Renal pelvis (tissue), 4 donors: ENCODE results near the gene LDLRAD3. TPM values are rescaled to one million over a fixed set of nuclear protein-coding genes. Genes with fewer than 3 reads are reported as not detected.
"Not testable (repeated sequence)": the region's sequence is repeated elsewhere in the genome, so short reads cannot be mapped to it uniquely, and the experiment has no call there.

Experiments
- DNase-seq: peaks from one replicate; pipeline ENCODE4 v3.0.0-alpha.2; 2013
- polyA plus RNA-seq, 3 donors: library from polyadenylated mRNA; unstranded; fragments of 120-200 nt; gene quantifications; one replicate each; pipeline ENCODE4 v1.2.1, GENCODE V29; 2013; ENCODE audit not compliant: insufficient read length in 3 of 3

Gene LDLRAD3
- polyA plus RNA-seq, 3 donors, result 23.1 to 24.7 (median 23.5) TPM

DNA sequence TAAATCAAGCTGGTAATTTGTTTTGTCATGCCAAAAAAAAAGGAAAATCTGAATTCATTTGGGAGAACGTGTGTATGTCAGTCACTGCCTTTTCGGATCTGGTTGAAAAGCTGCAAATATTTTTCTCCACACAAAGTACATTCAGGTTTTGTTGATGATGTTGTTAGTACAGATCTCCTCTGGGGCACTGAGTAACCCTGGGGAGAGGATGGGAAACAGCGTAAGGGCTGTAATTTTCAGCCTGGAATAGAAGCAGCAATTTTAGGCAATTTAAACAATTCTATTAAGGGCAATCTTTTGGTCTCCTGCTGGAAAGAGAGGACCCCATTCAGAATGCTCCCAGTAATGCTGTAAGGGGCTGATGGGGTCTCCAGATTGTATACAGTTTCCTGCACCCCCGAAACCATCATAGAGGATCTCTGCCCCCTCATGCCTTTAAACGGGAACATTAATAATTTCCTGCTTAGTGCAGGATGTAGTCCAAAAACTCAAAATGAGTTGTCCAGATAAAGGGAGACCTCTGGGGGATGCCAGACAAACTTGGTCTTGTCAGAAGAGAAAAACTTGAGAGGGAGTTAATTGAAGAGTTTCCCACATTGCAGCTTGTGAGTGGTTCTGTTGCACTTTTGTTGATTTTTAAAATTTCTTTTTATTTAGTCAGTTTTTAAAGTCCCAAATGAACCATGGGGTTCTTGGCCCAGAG, 213.1 kb downstream of the LDLRAD3 start:
- DNase-seq, result no peak

- DNase-seq, result no peak
Observed at GRCh38 chr11:36160091-36160490, 216.2 kb downstream of the LDLRAD3 start.

DNA sequence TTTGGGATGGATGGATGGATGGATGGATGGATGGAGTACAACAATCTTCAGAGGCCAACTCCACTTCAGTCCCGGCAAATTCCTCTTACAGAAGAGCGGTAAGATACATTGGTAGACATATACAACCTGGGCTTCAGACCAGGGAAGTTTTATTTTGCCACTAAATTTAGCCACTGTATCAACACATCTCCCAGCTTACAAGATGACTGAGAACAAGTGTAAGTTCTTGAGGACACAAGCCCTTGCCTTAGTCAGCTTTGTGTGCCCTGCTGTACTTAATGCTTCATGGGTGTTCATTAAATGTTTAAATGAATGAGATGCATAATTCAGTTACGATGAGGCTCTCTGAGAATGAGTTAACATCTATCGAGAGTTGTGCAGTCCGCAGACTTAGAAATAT, 217.7 kb downstream of the LDLRAD3 start:
- DNase-seq, result no peak

GRCh38 chr11:36162006-36162882, 218.4 kb downstream of the LDLRAD3 start:
- DNase-seq, result no peak

DNA sequence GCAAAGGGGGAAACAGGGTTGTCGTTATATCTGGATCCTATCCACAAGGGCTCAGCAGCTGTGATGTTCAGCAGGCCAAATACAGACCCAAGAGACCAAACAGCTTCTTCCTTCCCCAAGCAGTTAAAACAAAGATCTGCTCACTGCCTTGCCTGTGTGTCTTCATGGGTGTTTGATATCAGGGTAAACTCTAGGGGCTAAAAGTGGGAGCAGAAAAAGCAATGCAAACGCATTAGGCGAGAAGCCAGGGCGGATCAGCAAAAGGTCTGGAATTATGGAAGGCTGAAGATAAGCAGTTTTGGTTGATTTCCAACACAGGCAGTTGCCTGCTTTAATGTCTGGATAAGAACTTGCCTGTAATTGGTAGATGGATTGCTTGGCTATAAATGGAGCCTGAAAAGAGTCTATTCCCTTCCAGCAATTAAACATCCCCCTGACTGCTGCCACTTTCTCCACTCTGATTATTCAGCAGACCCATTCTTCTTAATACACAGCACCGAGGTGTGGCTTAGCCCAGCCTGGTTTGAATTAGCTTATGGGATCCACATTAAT, 219.1 kb downstream of the LDLRAD3 start:
- DNase-seq, result peak; percentile 53

DNA sequence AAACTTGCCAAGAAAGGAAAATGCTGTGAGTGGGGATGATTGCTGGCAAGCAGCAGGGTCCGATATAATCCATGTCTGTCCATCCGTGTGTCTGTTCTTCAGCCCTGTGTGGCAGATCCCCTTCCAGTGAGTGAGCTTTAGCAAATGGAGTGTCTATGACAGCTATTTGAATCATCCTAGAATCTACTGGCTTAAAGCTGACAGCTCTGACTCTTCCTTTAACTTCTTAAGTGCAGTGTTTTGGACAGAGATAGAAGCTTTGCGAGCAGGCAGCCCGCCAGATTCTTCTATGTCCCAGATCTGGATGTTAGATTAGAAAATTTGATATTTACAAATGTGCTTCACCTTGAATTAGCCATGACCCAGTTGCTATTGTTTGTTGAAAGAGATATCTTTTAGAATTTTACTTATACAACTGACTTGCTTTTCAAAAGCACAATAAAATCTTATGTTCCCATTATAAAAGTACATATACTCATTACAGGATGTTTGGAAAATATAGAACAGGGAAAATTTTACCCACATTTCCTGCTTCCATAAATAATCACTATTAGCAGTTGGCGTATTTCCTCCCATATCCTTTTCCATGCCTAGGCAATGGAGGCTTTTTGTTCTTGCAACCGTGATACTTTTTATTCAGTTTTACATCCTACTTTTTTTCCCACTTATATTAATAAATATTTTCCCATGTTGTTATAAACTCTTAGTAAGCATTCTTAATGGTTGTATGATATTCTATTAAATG, 220.8 kb downstream of the LDLRAD3 start:
- DNase-seq, result no peak

DNA sequence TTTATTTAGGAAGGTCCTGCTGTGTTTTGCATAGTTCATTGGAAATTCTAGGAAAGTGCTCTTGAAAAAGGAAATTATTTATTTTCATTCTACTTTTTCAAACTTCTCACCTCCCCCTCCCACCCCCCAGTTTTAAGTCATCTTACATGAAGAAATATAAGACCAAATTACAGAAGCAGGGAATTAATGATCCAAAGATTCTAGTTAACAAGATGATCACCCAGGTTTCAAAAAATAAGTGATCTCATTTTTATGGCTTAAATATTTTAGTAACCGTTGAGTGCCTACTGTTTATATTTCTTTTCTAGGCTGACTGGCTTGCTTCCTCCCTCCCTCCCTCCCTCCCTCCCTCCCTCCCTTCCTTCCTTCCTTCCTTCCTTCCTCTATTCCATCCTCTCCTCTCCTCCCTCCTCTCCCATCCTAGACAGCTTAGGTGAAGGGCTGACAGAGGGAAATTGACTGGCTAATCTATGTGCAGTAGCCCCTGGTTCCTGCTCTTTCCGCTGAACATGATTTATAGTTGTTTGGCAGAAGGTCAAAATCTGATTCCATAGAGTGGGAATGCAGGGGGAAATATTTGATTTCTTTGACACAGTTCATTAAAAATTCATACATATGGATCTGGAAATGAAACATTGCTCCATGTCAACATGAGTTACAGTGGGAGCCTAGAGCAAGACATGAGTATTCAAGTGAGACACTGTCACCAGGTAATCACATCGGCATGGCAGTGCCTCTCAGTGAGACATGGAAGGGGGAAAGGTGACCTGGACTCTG, 221.9 kb downstream of the LDLRAD3 start:
- DNase-seq, result peak; percentile 65

GRCh38 chr11:36167073-36167472, 223.2 kb downstream of the LDLRAD3 start:
- DNase-seq, result no peak

DNA sequence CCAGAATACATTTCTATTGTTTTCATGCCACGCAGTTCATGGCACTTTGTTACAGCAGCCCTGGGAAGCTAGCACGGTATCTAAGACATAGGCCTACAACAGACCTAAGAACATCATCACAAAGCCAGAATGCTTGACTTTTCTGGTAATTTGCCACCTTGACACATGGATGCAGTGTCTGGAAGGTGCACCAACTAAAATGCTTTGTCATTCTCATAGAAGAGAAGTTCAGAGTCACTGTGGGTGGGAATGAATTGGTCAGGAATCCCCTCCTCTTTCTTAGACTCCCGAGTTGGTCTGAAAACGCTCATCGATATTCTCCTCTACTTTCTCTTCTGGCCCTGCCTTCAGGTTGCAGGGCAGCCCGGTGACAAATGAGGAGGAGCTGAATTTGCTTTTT, 223.9 kb downstream of the LDLRAD3 start:
- DNase-seq, result no peak

- no peak for DNase-seq
Observed at GRCh38 chr11:36177836-36178235, 234.0 kb downstream of the LDLRAD3 start.

- no peak for DNase-seq
Observed at GRCh38 chr11:36186340-36187175, 242.7 kb downstream of the LDLRAD3 start.

DNA sequence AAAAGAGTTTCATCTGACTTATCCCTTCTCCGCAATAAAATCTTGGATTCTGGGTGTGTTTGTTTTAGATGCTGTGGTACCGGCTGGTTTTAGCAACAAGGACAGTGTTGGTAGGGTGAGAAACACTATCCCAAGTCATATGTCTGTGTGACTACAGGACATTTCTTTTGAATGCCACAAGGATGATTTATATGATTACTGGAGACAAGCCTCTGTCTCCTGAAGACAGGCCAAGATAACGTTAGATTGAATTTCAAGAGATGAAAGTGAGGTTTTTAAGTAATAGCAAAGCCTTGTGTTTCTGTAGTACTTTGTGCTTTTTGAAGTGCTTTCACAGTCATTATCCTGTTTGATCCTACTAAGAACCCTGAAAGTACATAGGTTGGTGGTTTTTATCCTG, 243.8 kb downstream of the LDLRAD3 start:
- no peak for DNase-seq

GRCh38 chr11:36189735-36190134, 245.9 kb downstream of the LDLRAD3 start:
- not testable (repeated sequence) for DNase-seq

GRCh38 chr11:36191941-36192340, 248.1 kb downstream of the LDLRAD3 start:
- no peak for DNase-seq

DNA sequence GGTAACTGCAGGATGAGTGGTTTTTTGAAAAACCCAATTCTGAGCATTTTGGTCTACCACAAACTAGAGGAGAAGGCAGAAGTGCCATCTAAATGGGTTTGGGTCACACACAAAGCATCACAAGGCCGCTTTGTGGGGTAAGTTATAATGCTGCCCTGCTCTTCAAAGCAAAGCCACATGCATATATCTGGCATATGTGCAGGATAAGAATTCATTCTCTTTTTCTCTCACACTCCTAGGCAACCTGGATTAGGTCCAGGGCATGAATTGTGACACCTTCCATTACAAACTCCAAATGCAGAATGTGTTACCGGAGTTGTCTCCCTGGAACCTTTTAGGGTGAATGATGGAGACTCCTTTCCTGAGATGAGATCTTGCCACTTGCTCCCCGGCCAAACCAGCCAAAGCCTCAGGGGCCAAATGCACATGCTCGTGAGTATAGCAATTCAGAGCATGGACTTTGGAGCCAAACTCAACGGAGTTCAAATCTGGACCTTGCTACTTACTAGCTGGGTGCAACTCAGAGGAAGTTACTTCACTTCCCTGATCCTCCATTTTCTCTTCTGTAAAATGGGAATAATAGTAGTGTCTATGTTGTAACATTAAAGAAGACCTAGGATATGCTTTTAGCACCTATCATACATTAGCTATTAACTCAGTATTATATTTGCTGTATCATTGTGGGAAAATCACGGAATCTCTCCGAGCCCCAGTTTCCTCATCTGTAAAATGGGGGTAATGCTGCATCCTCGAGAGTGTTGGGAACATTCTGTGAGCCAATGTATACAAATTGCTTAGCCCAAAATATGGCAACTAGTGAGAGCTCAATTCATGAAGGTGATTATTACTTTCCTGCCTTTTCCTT, 248.8 kb downstream of the LDLRAD3 start:
- no peak for DNase-seq

GRCh38 chr11:36193290-36193619, 249.4 kb downstream of the LDLRAD3 start:
- DNase-seq, result no peak

DNA sequence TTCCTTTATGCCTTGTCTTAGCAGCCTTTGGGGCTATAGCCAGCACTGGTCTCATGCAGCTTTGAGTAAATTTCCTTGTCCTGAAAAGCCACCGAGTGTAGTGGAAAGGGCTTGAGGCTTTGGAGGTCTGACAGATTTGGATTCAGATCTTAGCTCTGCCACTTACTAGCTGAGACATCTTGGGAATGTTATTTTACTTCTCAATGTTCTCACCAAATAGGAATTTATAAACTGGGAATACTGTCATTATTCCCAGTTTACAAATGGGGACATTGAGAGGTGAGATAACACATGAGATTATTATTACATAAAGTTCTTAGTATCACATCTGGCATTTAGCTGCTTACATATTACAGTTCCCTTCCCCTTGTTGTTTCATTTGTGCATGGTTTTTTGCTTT, 249.9 kb downstream of the LDLRAD3 start:
- DNase-seq, result no peak

GRCh38 chr11:36195496-36196354, 251.9 kb downstream of the LDLRAD3 start:
- no peak for DNase-seq
